Kidney (tissue), 14 donors: ENCODE data around the gene BIRC5. TPM values are rescaled to one million over a fixed set of nuclear protein-coding genes. Genes with fewer than 3 reads are reported as not detected.
A peak's percentile ranks its signal among the peaks of the same experiment; 100 is the strongest.

Source experiments
- DNase-seq, 5 donors: peaks; one replicate each; pipeline ENCODE4 v3.0.0-alpha.2; 2013 to 2020
- FAIRE-seq: peaks from 2 replicates; lab custom pipeline; 2012; peaks lifted over from hg19 to GRCh38; lab: Jason Lieb, UNC
- H3K27ac ChIP-seq, 2 donors: one replicate each; pipeline ENCODE4 v1.7.0; 2013; ENCODE audit warnings: low read depth in 2 of 2, low read length in 2 of 2, inconsistent platforms in 1 of 2
- H3K27me3 ChIP-seq: one replicate; pipeline ENCODE4 v1.7.1; 2013; ENCODE audit warnings: low read length, inconsistent platforms; ENCODE audit not compliant: control insufficient read depth, insufficient read depth
- H3K36me3 ChIP-seq, 3 donors: one replicate each; pipeline versions ENCODE4 v1.7.0 to v1.7.1; 2013; ENCODE audit warnings: low read length in 3 of 3, control low read depth in 1 of 3, inconsistent platforms in 1 of 3; ENCODE audit not compliant: insufficient read depth in 3 of 3, control insufficient read depth in 2 of 3
- H3K4me1 ChIP-seq, 3 donors: one replicate each; pipeline versions ENCODE4 v1.7.0 to v1.7.1; 2013; ENCODE audit warnings: low read length in 3 of 3, inconsistent platforms in 1 of 3, low read depth in 1 of 3; ENCODE audit not compliant: control insufficient read depth in 2 of 3, insufficient read depth in 2 of 3
- H3K4me3 ChIP-seq, 3 donors: one replicate each; pipeline versions ENCODE4 v1.7.0 to v1.8.1; 2013; ENCODE audit warnings: low read length in 3 of 3, control low read depth in 1 of 3, inconsistent platforms in 1 of 3
- H3K9ac ChIP-seq, 3 donors: one replicate each; pipeline versions ENCODE4 v1.7.0 to v1.7.1; 2013; ENCODE audit warnings: low read length in 3 of 3, control low read depth in 1 of 3, inconsistent platforms in 1 of 3
- H3K9me3 ChIP-seq, 3 donors: one replicate each; pipeline versions ENCODE4 v1.7.0 to v1.7.1; 2013; ENCODE audit warnings: low read length in 3 of 3, control low read depth in 1 of 3, inconsistent platforms in 1 of 3; ENCODE audit not compliant: control insufficient read depth in 2 of 3, insufficient read depth in 1 of 3
- CTCF ChIP-seq: IDR thresholded peaks from 3 replicates; pipeline ENCODE4 v1.5.1; 2012; ENCODE audit warnings: mild to moderate bottlenecking, moderate library complexity, borderline replicate concordance; ENCODE audit not compliant: insufficient read depth; ENCODE audit errors: extremely low read depth
- intact Hi-C: fragments of 100-400 bp; cut with DNase I; formaldehyde crosslinking; loops from one replicate; pipeline ENCODE4 v1.11.1; 2022
- polyA plus RNA-seq: library from polyadenylated mRNA; stranded (reverse); fragments of 350-450 nt; fragmentation: Illumina TruSeq; extraction: RNeasy Lipid Tissue Mini Kit (QIAGEN cat#74804); gene quantifications from one replicate; pipeline ENCODE4 v1.2.3, GENCODE V29; 2014; ENCODE audit warnings: low read depth, low replicate concordance; ENCODE audit not compliant: insufficient read depth
- total RNA-seq: library from RNA; stranded (reverse); fragmentation: NEBNext Ultra II Directional; extraction: Animal tissue kit (Norgen Biotek cat#: 25700); gene quantifications from one replicate; pipeline ENCODE4 v1.2.1, GENCODE V29; 2021
- donor health status: control.
- donor health status: control.
- donor health status: control.
- donor health status: control.
- donor health status: control.
- donor health status: DM: yes; HTN: yes; CAD: no.
- donor health status: Normal renal cell carcinoma (clear cell type).

The BIRC5 gene
- total and polyA plus RNA-seq, 2 donors from 2014 or later, result 0.26 to 1.7 TPM

DNA sequence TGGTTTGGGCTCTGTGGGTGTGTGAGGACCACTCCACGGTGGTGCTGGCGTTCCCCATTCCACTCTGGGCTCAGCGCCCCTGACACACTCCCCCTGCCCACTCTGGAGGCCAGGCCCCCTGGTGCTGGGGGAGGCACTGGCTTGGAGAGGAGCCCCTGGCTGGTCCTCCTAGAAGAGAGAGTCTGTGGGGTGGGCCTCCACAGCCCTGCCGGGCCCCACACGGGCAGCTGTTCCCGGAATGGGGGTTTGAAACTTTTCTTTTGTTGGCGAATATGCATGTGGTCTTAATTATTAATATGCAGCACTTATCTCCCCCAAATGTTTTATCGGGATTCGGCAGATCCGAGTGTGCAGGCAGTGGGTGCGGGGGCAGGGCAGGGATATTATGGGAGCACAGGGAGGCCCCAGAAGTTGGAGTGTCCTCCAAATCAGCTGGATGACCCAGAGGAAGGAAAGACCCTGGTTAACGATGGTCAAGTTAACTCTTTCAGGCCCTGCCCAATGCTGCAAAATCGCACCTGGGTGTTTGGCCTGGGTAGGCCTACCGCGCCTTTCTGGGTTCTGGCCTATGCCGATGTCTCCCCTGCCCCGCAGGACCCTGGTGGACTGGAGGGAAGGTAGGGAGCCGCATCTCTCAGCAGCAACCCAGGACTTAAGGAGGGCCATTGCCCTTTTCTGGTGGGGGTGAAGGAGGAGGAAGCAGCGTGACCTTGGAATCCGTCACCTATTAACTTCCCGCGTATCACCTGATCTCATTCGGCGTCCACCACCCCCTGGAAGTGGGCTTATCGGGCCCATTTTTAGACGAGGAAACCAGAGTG lies 53.4 kb downstream of the BIRC5 start:
- Histone ChIP-seq H3K9me3 (no peaks in the 10 kb centered on the region), H3K27ac (no peak overlapping the region), H3K4me1 (peaks cover 0 to 13% (median 7%) of the 10 kb centered on the region in 3 donors), H3K27me3 (no peaks in the 10 kb centered on the region), H3K4me3 (no peak overlapping the region), H3K36me3 (no peaks in the 10 kb centered on the region), H3K9ac (no peak overlapping the region)
- DNase-seq (peak in 1 of 5 donors; percentile 69), FAIRE-seq (no peak)
- TF ChIP-seq CTCF, result no peak
- intact Hi-C loops, result no loop called here

DNA sequence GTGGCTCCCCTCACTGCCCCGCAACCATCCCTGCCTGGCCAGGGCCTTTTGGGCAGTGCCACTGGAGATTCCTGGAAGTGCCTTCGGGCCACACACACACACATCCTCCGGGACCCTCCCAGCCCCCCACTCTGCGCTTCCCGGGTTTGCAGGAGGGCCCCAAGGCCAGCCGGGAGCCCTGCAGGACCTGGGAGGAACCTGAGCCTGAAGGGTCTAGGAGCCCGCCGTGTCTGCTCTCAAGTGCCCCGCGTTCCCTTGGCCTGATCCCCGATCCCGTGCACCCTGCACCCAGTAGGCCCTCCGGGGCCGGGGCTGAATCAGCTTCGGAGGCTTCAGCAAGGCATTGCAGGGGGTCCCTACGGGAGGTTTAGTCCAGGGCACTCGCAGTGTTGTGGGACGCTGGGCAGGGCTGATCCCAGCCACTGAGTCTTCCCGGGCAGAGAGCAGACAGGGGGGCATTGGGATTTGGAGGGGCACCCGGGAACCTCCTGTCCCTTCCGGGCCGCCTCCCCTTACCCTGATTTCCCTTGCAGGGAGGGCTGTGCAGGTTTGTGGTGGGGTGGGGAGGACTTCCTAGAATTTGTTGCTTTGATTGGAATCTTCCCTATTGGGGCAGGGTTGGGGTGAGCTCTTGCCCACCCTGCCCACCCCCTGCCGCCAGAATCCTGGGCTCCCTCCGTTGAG lies 54.3 kb downstream of the BIRC5 start:
- intact Hi-C loops, result no loop called here
- Histone ChIP-seq H3K36me3 (no peaks in the 10 kb centered on the region), H3K4me3 (no peak overlapping the region), H3K4me1 (peaks cover 1 to 11% (median 2%) of the 10 kb centered on the region in 3 donors), H3K27ac (no peak overlapping the region), H3K27me3 (no peaks in the 10 kb centered on the region), H3K9ac (no peak overlapping the region), H3K9me3 (no peaks in the 10 kb centered on the region)
- DNase-seq (peak in 1 of 5 donors; percentile 69), FAIRE-seq (no peak)
- TF ChIP-seq CTCF, result no peak

DNA sequence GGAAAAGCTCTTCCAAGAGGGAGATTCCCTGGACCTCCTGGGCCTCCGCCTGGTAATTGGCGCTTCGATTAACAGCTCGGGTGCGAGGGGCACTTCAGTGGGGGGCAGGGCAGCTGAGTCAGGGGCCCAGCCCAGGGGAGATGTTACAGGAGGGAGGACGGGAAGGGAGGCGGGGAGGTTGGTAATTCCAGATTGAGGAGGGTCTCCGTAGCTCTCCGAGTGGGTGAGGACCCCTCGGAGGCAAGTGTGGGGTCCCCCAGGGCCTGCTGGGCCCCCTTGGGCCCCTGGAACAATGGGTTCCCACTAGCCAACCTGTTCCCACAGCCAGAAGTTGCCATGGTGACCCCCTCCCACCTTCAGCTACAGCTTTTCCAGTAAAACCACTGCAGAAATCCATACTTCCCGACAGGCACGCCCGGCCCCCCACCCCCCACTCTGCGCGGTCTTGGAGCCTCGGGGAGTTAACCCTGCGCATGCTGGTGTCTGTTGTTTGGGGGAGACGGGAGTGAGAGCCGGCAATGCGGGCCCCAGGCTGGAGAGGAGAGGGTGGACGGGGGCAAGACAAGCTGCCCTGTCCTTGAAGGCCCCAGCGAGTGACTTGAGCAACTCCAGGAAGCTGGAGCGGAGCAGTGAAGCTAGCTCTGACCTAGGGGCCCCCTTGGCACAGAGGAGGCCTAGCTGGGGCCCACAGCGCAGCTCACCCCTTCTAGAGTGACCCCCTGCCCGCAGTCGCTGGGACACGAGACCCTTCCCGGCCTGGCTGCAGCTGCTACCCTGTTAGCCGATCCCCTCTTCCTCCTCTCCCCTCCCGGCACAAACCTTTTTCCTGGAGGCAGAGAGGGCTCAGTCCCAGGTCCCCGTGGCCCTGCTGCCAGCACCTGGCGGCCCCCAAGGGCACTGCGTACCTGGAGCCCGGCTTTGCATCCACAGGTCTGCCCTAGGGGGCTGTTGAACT lies 55.2 kb downstream of the BIRC5 start:
- Histone ChIP-seq H3K27me3 (no peaks in the 10 kb centered on the region), H3K4me3 (no peak overlapping the region), H3K9me3 (no peaks in the 10 kb centered on the region), H3K4me1 (peaks cover 0 to 6% (median 2%) of the 10 kb centered on the region in 3 donors), H3K9ac (no peak overlapping the region), H3K36me3 (no peaks in the 10 kb centered on the region), H3K27ac (no peak overlapping the region)
- DNase-seq (peak; percentile 74 to 85 (median 79)), FAIRE-seq (no peak)
- TF ChIP-seq CTCF, result no peak
- intact Hi-C loops, result no loop called here
